A673 (cell line): Measurements from ENCODE around the gene PLEKHA6. TPM values are rescaled to one million over a fixed set of nuclear protein-coding genes. Genes with fewer than 3 reads are reported as not detected.

Source experiments
- BruUV-seq: library from RNA; stranded (reverse); fragments of 400-500 nt; replicated peaks from 2 replicates; lab custom pipeline; 2021; lab: Mats Ljungman, UMichigan
- CTCF ChIA-PET: fragments of 300-600 bp; sonication (Branson Sonifier 250); formaldehyde crosslinking; loops from one replicate; lab custom pipeline; 2022; ENCODE audit warnings: antibody characterized with exemption; lab: Charles Lee
- POLR2A ChIA-PET: fragments of 300-600 bp; sonication (Branson Sonifier 250); formaldehyde crosslinking; loops from one replicate; lab custom pipeline; 2022; ENCODE audit warnings: antibody characterized with exemption; ENCODE audit not compliant: low non-redundant PET; lab: Charles Lee
- DNase-seq: peaks from one replicate; pipeline ENCODE4 v3.0.0-alpha.2; 2015; ENCODE audit warnings: low spot score
- H3K27ac ChIP-seq: fragments of 200-600 bp; sonication (generic); 2 replicates; pipeline ENCODE4 v1.5.1; 2016; ENCODE audit warnings: mixed run types, low read depth, mild to moderate bottlenecking, mixed read lengths, antibody characterized with exemption, low read length; ENCODE audit not compliant: poor library complexity, severe bottlenecking
- H3K27me3 ChIP-seq: fragments of 200-600 bp; sonication (generic); replicated peaks from 2 replicates; pipeline ENCODE4 v1.6.1; 2017; ENCODE audit warnings: mixed run types, low read depth, mild to moderate bottlenecking, mixed read lengths, antibody characterized with exemption, low read length; ENCODE audit not compliant: insufficient read depth, poor library complexity
- H3K36me3 ChIP-seq: fragments of 200-600 bp; sonication (generic); 2 replicates; pipeline ENCODE4 v1.6.1; 2016; ENCODE audit warnings: mixed run types, mild to moderate bottlenecking, mixed read lengths, antibody characterized with exemption, low read length; ENCODE audit not compliant: insufficient read depth, poor library complexity, severe bottlenecking
- H3K4me1 ChIP-seq: fragments of 200-600 bp; sonication (generic); 2 replicates; pipeline ENCODE4 v1.6.1; 2017; ENCODE audit warnings: mixed run types, mild to moderate bottlenecking, mixed read lengths, antibody characterized with exemption, low read length; ENCODE audit not compliant: insufficient read depth, poor library complexity, severe bottlenecking
- H3K4me3 ChIP-seq: fragments of 200-600 bp; sonication (generic); 2 replicates; pipeline ENCODE4 v1.5.1; 2016; ENCODE audit warnings: low read depth, mixed run types, mild to moderate bottlenecking, mixed read lengths, low read length; ENCODE audit not compliant: poor library complexity, severe bottlenecking
- H3K9me3 ChIP-seq: fragments of 200-600 bp; sonication (generic); 2 replicates; pipeline ENCODE4 v1.6.1; 2016; ENCODE audit warnings: mixed run types, low read depth, mild to moderate bottlenecking, mixed read lengths, antibody characterized with exemption, low read length; ENCODE audit not compliant: poor library complexity, severe bottlenecking
- EZH2 ChIP-seq: fragments of 200-600 bp; sonication (generic); IDR thresholded peaks from 2 replicates; pipeline ENCODE4 v1.6.1; 2017; ENCODE audit warnings: borderline replicate concordance, low read depth, mild to moderate bottlenecking, mixed read lengths, antibody characterized with exemption, low read length; ENCODE audit not compliant: poor library complexity, severe bottlenecking
- intact Hi-C: fragments of 100-400 bp; cut with micrococcal nuclease; formaldehyde crosslinking; loops from one replicate; pipeline ENCODE4 v1.10.0; 2022; ENCODE audit not compliant: unreplicated experiment
- total RNA-seq: library from RNA; stranded (reverse); gene quantifications from 2 replicates; pipeline ENCODE4 v1.2.3, GENCODE V29; 2021
- TF ChIP-seq, protein P1 (sequence below): fragments of 300-800, 200-600 bp; sonication (generic); conservative IDR thresholded peaks from 2 replicates; pipeline ENCODE4 v1.5.1; 2017; ENCODE audit warnings: low read depth, mild to moderate bottlenecking, antibody characterized with exemption, low read length, moderate library complexity, mixed read lengths

PLEKHA6 gene
- total RNA-seq, 1 experiment from 2014 or later: 0.58 TPM

DNA sequence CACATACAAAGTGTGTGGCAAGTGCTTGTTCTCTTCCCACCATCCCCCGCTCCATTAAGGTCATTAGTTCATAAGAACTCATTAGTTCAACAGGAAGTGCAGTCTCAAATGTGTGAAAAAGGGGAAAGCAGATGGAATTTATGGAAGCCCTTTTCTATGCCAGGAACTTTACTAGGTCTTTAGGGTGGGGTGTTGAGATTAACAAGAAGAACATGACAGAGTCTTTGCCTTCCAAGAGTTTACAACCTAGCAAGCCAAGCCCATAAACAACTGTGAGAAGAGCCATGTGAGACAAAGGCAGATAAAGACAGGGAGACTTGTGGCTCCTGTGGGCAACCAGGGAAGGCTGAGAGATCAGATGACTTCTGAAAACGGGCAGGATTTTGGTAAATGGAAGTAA, 21.4 kb downstream of the PLEKHA6 start:
- no peaks in the 10 kb centered on the region for H3K36me3 ChIP-seq
- ChIA-PET CTCF (no interaction called here), POLR2A (no interaction called here)
- TF ChIP-seq, protein P1, sequence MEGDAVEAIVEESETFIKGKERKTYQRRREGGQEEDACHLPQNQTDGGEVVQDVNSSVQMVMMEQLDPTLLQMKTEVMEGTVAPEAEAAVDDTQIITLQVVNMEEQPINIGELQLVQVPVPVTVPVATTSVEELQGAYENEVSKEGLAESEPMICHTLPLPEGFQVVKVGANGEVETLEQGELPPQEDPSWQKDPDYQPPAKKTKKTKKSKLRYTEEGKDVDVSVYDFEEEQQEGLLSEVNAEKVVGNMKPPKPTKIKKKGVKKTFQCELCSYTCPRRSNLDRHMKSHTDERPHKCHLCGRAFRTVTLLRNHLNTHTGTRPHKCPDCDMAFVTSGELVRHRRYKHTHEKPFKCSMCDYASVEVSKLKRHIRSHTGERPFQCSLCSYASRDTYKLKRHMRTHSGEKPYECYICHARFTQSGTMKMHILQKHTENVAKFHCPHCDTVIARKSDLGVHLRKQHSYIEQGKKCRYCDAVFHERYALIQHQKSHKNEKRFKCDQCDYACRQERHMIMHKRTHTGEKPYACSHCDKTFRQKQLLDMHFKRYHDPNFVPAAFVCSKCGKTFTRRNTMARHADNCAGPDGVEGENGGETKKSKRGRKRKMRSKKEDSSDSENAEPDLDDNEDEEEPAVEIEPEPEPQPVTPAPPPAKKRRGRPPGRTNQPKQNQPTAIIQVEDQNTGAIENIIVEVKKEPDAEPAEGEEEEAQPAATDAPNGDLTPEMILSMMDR: no peak
- no peak for TF ChIP-seq EZH2
- no peaks in the 10 kb centered on the region for H3K4me1 ChIP-seq
- H3K9me3 ChIP-seq: no peaks in the 10 kb centered on the region
- peaks cover 21% of the 10 kb centered on the region for H3K27me3 ChIP-seq
- DNase-seq: no peak
- H3K27ac ChIP-seq: no peak overlapping the region
- BruUV-seq: no TSS peak
- intact Hi-C loops: no loop called here
- H3K4me3 ChIP-seq: no peak overlapping the region

DNA sequence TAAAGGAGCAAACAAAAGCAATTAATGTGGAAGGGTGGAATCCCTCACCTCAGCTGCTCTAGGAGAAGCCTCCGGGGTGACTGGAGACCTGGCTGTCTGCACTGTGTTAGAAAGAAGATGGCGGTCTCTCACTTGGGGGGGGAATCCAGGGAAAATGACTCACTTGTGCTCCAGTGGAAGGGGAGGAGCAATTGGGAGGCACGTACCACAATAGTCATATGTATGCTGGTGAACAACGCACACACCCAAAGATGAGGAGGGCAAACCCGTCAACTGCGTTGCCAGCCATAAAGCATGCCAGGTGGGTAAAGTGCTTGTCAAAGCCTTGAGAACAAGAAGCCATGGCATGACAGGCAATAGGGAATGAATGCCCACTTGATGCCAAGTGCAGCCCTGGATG, 22.1 kb downstream of the PLEKHA6 start:
- no peaks in the 10 kb centered on the region for H3K4me1 ChIP-seq
- POLR2A ChIA-PET: no interaction called here
- intact Hi-C loops: no loop called here
- peaks cover 21% of the 10 kb centered on the region for H3K27me3 ChIP-seq
- H3K36me3 ChIP-seq: no peaks in the 10 kb centered on the region
- no peak overlapping the region for H3K4me3 ChIP-seq
- TF ChIP-seq, protein P1: no peak
- TF ChIP-seq EZH2: no peak
- BruUV-seq: no TSS peak
- no peaks in the 10 kb centered on the region for H3K9me3 ChIP-seq
- no peak overlapping the region for H3K27ac ChIP-seq
- no peak for DNase-seq
- CTCF ChIA-PET: no interaction called here

DNA sequence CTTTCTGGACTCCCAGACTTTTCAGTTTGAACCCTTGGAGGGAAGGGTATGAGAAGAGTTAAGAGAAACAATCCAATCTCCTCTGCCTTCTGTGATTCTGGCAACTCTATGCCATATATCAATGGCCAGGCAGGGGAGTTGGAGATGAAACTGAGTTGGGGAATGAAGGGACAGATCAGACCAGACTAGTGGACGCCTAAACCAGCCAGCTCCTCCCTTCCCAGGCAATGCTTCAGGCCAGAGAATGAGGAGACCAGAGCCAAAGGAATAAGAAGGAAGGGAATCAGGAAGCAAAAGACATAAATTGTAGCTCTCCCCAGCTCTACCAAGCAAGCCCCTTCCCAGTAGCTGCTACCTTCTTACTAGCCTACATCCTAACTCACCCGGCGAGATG, 22.7 kb downstream of the PLEKHA6 start:
- CTCF ChIA-PET: no interaction called here
- no peaks in the 10 kb centered on the region for H3K4me1 ChIP-seq
- intact Hi-C loops: no loop called here

More for the DNA sequence above, 22.7 kb downstream of the PLEKHA6 start:
- TF ChIP-seq EZH2: no peak
- TF ChIP-seq, protein P1: no peak
- BruUV-seq: no TSS peak
- H3K36me3 ChIP-seq: no peaks in the 10 kb centered on the region
- DNase-seq: no peak
- H3K27ac ChIP-seq: no peak overlapping the region
- peaks cover 21% of the 10 kb centered on the region for H3K27me3 ChIP-seq
- H3K4me3 ChIP-seq: no peak overlapping the region
- POLR2A ChIA-PET: no interaction called here
- no peaks in the 10 kb centered on the region for H3K9me3 ChIP-seq
